Inflammatory macrophage treated with lipopolysaccharide for 1 hour (primary cell): Measurements from ENCODE around the gene BTBD16.

Experiments used
- DNase-seq, 2 donors: peaks; one replicate each; pipeline ENCODE4 v3.0.0-alpha.2; 2020 to 2022

BTBD16 gene

DNA sequence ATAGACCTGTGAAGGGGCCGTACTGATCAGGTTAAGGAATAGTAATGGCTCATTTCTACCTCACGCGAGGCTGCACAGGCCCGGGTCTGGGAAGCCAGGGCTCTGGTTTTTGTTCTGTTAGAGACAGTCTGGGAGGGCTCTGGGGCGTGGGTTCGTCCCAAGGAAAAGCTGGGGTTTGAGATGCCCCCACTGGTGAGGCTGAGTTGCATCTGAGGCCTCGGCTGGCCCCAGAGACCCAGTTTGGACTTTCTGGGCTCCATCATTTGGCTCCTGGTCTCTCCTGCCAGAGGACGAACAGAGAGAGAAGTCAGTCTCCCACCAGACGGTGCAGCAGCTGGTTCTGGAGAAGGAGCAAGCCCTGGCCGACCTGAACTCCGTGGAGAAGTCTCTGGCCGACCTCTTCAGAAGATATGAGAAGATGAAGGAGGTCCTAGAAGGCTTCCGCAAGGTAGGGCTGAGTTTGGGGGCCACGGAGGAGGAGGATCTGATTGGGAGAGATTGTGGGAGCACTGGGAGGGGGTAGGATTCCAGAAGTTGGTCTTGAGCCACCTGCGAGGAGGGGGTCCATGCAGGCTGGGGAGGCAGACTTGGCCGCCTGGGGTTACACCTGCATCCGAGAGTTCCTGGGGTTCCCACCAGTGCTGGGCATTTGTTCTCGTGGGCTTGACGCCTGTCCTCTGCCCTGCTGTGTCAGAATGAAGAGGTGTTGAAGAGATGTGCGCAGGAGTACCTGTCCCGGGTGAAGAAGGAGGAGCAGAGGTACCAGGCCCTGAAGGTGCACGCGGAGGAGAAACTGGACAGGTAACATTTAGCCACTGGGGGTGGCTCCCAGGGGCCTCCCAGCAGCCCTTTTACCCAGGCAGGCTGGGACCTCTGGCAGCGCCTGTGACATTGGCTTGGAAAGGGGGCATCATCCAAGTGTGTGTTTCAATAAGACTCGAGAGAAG lies 22.5 kb upstream of the BTBD16 start:
- DNase-seq: no peak

DNA sequence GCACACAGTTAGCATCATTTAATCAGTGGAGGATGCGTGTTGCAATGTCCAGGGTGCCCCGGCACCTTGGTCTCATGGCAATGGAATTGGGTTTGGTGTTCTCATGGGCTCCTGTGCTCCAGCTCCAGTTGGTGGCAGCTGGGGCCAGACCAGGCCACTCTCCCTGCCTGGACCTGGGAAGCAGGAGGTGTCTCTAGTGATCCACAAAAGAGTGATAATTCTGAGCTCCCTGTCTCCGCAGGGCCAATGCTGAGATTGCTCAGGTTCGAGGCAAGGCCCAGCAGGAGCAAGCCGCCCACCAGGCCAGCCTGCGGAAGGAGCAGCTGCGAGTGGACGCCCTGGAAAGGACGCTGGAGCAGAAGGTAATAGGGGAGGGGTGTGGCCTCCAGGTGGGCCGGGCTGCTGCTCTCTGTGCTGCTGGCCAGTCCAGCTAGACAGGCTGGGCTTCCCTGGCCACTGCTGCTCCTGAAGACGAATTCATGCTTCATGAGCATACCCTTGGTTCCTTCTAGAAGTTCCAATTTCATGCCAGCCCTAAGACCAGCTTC lies 21.7 kb upstream of the BTBD16 start:
- no peak for DNase-seq

DNA sequence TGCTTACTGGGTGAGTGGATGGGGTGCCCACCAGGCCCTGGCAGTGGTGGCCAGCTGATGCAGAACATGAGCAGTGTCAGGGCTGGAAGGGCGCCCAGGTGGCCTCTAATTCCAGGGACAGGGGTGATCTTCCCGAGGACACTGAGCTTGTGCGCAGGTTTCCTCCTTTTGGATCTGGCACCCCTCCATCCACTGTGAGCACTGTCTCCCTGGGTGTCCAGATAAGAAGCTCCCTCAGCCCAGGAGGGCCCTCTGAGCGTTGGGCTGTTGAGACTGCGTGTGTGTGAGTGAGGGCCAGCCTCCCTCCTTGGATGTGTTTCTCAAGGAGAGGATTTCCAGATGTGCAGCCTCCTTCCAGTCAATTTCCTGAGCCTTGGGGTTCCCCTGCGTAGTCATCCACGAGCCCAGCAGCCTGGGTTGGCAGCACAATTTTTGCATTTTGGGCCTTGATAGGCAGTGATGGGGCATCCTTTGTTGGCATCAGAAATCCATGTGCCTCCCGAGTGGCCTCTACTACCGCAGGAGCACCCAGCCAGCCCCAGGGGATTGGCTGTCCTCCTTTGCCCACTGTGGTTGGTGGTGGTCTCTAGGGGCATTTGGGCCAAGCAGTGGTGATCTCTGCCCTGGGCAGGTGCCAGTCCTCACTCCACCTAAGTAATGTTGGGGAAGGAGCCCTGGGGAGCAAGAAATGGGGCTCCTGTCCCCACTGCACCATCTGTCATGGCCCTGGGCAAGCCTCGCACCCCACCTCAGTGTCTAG lies 20.9 kb upstream of the BTBD16 start:
- DNase-seq: no peak

DNA sequence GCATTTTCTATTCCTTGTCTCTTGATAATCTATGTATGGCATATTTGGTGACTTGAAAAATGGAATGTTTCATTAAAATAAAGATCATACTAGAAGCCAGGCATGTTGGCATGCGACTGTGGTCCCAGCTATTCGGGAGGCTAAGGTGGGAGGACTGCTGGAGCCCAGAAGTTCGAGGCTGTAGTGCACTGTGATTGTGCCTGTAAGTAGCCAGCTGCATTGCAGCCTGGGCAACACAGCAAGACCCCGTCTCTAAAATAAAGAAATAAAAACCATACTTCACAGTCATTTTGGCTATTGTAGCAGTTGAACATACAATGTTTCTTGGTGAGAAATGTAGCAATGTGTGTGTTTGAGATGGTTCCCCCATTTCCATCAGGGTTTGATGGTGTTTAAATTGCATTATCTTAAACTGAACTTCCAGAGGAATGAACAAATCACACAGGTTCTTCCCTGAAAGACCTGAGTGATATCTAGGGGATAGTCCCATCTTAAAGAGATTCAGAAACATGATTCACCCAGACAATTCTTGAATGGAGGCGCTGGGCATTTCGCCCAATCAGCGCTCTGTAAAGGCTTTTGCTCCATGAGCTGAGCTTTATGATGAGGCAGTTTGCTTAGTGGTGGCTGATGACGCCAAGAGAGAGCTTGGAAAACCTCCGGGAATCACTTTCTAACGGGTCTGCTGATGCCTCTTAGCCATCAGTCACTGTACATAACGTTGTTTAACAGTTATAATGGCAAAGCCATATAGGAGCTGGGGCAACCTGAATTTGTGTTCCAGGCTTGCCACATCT lies 19.4 kb upstream of the BTBD16 start:
- no peak for DNase-seq

DNA sequence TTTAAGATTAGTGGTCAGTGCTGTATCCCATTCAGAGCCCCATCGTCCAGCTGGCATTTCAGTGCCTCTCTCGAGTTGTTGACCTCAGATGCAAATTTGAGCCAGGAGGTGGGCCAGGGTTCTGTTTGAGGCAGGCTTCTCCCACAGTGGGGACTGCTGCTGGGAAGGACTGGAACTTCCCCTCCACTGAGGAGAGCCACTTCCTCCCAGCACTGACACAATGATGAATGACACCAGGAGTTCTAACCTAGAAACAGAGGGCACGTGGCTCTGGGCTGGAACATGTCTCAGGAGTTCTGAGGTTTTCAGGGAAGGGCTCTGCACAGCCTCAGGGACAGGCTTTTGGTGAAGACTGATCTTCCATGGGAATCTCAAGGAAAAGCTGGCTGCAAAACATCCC lies 18.3 kb upstream of the BTBD16 start:
- peak in 1 of 2 donors; percentile 50 for DNase-seq

DNA sequence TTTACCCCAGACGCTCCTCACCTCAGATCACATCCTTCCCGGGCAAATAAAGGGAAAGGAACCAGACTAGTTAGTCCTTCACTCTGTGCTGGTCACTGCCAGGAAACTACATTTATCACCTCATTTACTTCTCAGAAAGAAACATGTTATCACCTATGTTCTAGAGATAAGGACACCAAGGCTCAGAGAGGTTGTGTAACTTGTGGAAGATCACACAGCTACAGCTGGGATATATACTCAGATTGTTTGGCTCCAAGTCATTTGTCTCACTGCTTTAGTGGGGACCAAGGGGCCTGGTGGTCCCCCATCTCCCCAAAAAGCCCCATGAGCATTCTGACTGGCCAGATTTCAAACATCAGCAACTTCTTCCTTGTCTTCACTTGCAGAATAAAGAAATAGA lies 17.5 kb upstream of the BTBD16 start:
- no peak for DNase-seq

DNA sequence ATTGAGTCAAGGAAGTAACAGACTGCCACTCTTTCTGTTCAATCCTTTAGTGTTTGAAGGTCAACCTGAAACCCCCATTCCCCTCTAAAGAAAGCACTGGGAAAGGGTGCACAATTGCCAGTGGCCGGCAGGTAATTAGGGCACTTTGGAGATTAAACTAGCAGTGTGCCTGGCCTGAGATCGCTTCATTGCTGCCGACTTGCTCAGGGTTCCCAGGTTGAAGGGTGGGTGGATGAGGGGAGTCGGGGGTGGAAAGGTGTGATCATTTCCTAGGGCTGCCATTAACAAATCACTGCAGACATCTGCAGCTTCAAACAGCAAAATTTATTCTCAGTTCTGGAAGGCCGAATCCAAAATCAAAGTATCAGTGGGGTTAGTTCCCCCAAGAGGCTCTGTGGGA lies 16.3 kb upstream of the BTBD16 start:
- no peak for DNase-seq

DNA sequence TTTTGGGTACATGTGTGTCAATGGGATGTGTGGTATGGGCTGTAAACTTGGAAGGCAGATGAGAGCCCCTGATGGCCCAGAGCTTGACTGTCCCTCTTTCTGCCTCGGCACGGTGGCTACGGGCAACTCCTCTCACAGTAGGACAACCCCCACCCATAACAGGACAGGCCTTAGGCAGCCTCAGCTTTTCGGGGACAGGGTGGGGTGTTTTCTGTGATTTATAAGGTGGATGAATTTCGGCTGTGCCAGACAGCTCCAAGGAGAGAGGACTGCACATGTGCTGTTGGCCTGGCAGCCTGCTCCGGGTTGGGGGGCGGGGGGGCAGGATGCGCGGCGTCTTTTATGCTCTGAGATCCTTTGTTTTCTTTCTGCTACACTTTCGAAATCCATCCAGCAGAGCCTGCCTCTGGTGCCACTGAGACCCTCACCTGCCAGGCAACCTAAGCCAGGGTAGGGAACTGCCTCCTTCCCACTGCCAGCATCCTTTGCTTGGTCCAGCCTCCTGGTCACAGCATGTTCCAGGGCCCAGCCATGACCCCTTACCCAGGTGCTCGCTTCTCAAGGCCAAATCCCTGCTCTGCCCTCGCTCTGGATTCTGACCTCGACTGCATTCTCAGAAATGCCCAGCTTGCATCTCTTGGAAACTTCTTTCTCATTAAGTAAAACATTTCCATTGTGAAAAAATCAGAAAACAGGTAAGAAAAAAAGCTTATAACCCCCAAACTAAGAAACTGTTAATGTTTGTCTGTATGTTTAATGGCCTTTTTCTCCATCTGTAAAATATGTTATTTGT lies 15.4 kb upstream of the BTBD16 start:
- no peak for DNase-seq

DNA sequence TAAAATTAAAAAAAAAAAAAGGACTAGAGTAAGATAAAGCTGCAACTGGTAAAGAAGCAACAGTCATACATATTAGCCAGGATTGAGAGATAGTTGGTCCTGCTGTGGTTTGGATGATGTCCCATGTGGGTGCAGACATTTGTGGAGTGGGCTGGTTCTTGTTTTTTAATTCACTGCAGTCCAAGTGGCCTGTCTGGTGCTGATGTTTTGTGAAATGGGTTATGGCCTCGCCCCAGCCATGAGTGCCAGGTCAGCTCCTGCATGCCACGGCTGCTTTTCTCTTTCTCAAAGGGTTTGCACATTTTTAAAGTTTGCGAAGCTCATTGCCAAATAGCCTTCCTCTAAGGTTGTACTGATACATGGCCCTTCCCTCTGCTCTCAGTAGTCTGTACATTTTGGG lies 14.1 kb upstream of the BTBD16 start:
- DNase-seq: no peak

DNA sequence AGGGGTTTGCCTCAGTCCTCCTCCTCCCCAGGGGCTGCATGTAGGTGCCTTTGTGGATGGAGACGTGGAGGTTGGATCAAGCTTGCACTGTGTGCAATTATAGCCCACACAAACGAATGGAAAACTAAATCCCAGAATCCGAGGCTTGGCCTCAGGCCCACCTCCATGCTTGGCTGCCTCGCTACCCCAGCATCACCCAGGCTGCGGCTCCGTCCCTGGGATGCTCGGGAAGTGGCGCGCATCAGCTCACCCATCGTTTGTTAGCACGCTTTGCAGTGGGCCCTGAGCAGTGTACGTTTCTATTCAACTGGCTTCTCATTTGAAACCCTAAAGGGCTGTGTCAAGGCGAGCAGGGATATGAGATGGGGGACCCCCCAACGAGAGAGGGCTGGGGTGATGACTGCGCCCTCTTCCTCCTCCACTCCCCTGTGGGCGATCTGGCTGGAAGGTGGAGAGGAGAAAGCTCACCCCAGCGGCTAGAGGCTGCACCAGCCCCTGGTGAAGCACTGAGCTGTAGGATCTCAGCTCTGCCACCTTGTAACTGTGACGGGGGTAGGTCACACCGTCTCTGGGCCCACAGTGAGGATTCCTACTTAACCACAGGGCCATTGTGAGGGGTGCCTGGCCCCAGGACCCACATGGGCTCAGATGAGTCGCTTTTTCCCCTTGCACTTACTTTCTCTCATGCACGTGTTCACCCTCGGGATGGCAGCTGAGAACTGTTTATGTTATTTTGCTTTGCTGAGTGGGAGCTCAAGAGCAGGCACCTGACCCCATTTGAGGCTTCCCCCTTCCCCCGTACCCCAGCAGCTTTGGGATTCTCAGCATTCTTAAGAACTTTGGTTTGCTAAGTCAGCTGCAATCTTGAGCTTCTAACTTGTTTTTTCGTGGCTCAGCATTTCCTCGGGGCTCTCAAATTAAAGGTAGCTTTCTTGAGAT lies 12.7 kb upstream of the BTBD16 start:
- no peak for DNase-seq

DNA sequence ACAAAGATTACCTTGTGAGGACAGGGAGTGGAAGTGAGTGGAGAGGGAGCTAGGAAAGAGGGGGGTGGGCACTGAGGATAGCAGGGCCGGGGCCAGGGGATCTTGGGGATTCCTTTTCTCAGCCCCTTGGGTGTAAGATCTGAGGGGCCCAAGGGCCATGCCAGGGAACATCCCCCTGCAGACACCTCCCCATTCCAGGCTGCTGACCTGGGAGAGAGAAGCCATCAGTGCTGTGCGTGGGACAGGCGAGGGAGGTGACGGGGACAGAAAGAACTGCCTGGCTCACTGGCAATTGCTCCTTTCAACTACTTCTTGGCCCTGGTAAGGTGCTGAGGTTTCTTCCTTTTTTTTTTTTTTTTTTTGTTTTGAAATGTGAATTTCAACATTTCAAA lies 12.0 kb upstream of the BTBD16 start:
- no peak for DNase-seq

DNA sequence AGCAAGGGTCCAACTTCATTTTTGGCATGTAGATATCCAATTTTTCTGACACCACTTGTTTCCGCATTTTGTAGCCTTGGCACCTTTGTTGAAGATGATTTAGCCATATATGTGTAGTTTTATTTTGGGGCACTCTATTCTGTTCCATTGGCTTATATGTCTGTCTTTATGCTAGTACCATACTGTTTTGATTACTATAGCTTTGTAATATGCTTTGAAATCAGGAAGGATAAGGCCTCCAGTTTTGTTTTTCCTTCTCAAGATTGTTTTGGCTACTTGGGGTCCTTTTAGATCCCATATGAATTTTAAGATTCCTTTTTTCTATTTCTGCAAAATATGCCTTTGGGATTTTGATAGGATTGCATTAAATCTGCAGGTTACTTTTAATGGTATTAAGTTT lies 9.5 kb upstream of the BTBD16 start:
- no peak for DNase-seq

DNA sequence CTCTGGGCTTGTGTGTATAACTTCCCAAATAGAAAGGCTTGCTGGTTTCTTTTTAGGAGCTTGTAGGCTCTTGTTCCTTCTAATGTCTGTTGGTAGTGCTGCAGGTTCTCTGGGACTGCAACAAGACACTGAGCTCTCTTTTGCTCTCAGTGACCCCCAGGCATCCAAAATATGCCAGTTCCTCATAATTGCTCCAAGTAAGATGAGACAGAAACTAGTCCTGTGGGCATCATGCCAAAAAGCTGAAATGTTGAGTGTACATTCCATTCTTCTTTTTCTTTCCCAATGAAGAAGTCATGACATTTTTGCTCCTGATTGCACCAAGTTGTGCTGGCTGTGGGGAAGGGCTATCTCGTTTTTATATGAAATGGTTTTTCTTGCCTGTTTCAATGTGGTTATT lies 7.1 kb upstream of the BTBD16 start:
- DNase-seq: no peak

DNA sequence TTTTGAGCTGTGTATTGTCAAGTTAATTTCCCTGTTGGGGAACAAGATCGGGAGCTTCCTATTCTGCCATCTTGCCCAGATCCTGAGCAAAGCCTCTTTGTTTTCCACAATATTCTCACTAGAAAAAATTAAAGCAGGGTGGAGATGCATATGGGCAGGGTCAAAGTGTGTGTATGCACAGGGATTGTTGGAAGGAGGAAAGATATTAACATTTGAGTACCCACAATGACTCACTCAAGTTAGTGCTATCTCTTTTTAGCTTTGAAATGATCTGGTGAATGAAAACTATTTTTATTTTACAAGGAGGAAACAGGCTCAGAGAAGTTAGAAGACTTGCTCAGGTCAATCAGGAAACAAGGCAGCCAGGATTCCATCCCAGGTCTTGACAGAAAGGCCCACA lies 6.7 kb upstream of the BTBD16 start:
- no peak for DNase-seq

DNA sequence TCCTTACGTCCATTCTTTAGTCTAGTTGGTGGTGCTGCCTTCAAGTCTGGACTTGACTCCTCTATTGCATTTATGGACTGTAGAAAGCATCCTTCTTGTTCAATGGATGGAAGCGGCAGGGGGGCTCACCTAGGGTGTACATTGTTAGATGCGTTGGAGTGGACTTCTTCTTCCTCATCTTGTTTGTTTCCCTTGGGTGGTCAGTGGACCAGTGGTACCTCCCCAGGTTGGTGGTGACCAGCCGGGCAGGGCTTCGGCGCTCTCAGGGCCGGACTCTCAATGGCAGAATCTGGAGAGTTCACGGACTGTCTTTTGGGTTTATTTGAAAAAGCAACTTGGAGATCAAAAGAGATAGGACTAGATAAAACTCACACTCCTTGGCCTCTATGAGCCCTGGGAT lies 6.2 kb upstream of the BTBD16 start:
- DNase-seq: no peak

DNA sequence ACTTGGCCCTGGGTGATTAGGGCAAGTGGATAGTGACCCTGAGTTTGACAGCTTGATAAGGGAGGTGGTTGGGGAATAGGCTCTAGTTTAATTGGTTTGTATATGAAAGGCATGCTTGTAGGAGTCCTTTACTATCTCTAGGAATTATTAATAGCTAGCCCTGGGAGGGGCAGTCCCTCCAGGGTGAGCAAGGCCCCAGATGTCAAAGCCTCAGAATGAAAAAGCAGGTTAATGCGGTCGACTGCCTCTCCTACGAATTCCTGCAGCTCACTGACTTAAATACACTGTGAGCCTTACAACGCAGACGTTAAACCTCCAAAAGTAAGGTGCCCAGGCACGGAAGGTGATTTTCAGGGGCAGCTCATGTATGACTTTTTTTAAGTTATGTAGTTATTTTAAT lies 5.2 kb upstream of the BTBD16 start:
- no peak for DNase-seq

DNA sequence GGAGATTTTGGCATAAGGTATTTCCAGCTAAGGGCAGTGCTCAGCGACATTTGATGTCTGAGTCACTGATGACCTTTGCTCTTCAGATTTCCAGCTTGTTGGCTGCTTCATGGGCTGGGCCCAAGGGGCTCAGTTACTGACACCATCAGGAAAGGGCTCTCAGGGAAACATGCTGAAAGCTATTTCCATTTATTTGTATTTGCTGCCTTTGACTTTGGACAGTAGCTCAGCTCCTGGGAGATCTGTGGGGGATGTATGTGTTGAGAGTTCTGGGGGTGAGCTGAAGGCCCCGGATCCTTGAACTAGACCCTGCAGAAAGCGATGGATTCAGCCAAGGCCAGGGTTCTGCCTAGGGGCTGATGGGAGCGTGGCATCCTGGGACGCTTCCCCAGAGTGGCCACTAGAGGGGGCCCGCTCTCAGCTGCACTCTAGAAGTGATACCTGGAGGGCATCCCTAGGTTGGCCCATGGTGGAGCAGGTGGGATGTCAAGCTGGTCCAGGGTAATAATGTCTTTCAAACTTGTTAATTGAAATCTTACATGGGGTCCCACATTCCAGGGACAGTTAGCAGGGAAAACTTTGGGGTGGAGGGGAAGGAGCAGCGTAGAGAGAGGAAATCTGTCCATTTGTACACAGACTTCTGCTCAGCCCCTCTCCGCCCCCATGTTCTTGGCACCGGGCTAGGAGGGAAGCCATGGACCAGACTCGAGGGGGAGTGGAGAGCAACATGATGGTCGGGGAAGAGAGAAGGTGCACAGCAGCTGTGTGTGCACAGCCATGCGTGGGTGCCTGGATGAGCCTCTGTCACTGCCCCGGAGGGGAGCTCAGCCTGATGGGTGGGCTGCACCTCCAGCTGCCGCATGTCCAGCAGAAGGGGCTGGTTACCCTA lies 3.0 kb upstream of the BTBD16 start:
- DNase-seq: peak; percentile 4 to 41

DNA sequence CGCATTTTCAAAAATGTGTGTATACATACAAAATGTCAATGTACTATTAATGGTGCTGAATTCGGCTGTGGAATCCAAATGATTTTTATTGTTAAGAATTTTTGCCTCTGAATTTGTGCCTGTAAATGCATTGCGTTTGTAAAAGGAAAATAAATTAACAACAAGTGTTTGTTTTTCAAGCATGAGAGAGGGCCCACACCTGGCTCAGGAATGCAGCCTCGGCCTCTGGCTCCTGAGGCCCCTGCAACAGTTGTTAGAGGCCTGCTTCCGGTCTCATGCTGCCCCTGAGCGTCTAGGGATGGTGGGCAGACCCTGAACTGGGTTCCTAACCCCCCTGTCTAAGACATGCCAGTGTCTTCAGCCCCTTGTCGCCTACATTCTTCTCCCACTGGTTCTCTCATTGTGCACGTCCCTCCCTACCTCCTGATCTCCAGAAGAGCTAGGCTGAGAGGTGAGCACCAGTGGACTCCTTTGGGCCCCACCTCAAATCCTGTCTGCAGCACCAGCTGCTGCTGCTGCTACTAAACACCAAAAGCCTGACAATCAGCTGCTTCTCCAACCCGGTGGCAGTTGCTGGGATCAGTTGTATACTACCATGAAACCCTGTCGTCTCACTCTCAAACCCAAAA lies 1.9 kb upstream of the BTBD16 start:
- no peak for DNase-seq

DNA sequence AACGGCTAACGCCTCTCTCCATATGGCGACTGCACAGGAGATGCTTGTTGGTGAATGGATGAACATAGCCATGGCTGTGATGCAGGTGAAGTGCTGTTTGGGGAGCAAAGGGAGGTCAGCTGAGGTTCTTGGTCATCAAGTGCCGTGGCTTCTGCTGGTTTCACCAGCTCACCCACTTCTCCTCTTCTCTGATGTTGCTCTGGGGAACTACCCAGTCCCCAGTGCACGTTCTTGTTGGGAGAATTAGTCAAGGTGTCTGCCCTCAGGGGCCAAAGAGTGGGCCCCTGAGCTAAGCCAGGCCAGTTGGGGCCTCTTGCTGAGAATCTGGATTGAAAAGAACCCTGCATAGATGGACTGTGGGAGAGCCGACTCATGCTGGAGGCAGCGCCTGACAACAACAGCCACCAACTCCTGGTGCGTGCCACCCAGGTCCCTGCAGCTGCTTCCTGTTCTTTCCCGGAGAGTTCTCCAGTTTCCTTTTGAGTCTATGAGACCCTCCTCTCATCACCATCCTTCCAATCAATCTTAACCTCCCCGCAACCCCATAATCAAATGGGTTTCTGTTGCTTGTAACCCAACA lies 3.0 kb downstream of the BTBD16 start:
- no peak for DNase-seq
